HG03571 (cell line): Measurements from ENCODE around the gene UPK3BL1.
A peak's percentile ranks its signal among the peaks of the same experiment; 100 is the strongest.
"Not testable (repeated sequence)": the region's sequence is repeated elsewhere in the genome, so short reads cannot be mapped to it uniquely, and the experiment has no call there.

Experiments
- ATAC-seq: cut with Tn5 transposase; IDR thresholded peaks from one replicate; pipeline ENCODE4 v1.9.1; 2021; ENCODE audit not compliant: unreplicated experiment

Gene UPK3BL1

GRCh38 chr7:102642691-102643090, at the start of gene UPK3BL1:
UPK3BL1 (minus strand) TSS chr7:102642791; CDS start chr7:102642741, 50 bp downstream.
- not testable (repeated sequence) for ATAC-seq

GRCh38 chr7:102690602-102691001, 48.0 kb upstream of the UPK3BL1 start:
- not testable (repeated sequence) for ATAC-seq

- peak; percentile 58 for ATAC-seq
Measured at GRCh38 chr7:102689436-102690282, 47.1 kb upstream of the UPK3BL1 start.

- peak; percentile 76 for ATAC-seq
Measured at GRCh38 chr7:102688299-102689036, 45.9 kb upstream of the UPK3BL1 start.

- not testable (repeated sequence) for ATAC-seq
Measured at GRCh38 chr7:102682560-102682959, 40.0 kb upstream of the UPK3BL1 start.

- not testable (repeated sequence) for ATAC-seq
Measured at GRCh38 chr7:102680780-102681179, 38.2 kb upstream of the UPK3BL1 start.

- not testable (repeated sequence) for ATAC-seq
Measured at GRCh38 chr7:102675545-102675944, 33.0 kb upstream of the UPK3BL1 start.

- not testable (repeated sequence) for ATAC-seq
Measured at GRCh38 chr7:102673447-102674067, 31.0 kb upstream of the UPK3BL1 start.

- ATAC-seq: not testable (repeated sequence)
Measured at GRCh38 chr7:102671956-102672307, 29.3 kb upstream of the UPK3BL1 start.

GRCh38 chr7:102671166-102671955, 28.8 kb upstream of the UPK3BL1 start, which contains the start of gene POLR2J2:
POLR2J2 (minus strand) TSS chr7:102671663; CDS start chr7:102671601, 62 bp downstream.
- ATAC-seq: peak; percentile 43

- not testable (repeated sequence) for ATAC-seq
Measured at GRCh38 chr7:102667523-102667922, 24.9 kb upstream of the UPK3BL1 start.

- not testable (repeated sequence) for ATAC-seq
Measured at GRCh38 chr7:102666850-102667249, 24.3 kb upstream of the UPK3BL1 start.

GRCh38 chr7:102664765-102665164, 22.2 kb upstream of the UPK3BL1 start:
- ATAC-seq: not testable (repeated sequence)

- not testable (repeated sequence) for ATAC-seq
Measured at GRCh38 chr7:102649924-102650323, 7.3 kb upstream of the UPK3BL1 start, which contains the start of gene SPDYE2B. SPDYE2B (plus strand) TSS chr7:102650319; CDS start chr7:102652349, 2,030 bp downstream.

- not testable (repeated sequence) for ATAC-seq
Measured at GRCh38 chr7:102647813-102648212, 5.2 kb upstream of the UPK3BL1 start.

GRCh38 chr7:102643404-102643803, 813 bp upstream of the UPK3BL1 start:
- not testable (repeated sequence) for ATAC-seq

- ATAC-seq: not testable (repeated sequence)
Measured at GRCh38 chr7:102638848-102639247, 3.7 kb downstream of the UPK3BL1 start.

GRCh38 chr7:102636956-102637355, 5.6 kb downstream of the UPK3BL1 start:
- ATAC-seq: not testable (repeated sequence)

GRCh38 chr7:102635354-102635753, 7.2 kb downstream of the UPK3BL1 start:
- not testable (repeated sequence) for ATAC-seq

- not testable (repeated sequence) for ATAC-seq
Measured at GRCh38 chr7:102634299-102634698, 8.3 kb downstream of the UPK3BL1 start.
